Thyroid gland (tissue), 4 donors: Measurements from ENCODE around the gene TM4SF1.

Experiments used
- CTCF ChIP-seq, 6 experiments: fragments of 200-600 bp in 3 of 6; fragments of 450-650 bp in 3 of 6; sonication (generic) in 3 of 6; IDR thresholded peaks; one replicate each; pipeline ENCODE4 v1.5.1; 2016 to 2019; ENCODE audit warnings: antibody characterized with exemption in 6 of 6, mild to moderate bottlenecking in 2 of 6, inconsistent platforms in 1 of 6, moderate library complexity in 1 of 6
- POLR2A ChIP-seq, 2 donors: fragments of 450-650 bp; IDR thresholded peaks; one replicate each; pipeline ENCODE4 v1.6.1; 2017; ENCODE audit warnings: antibody characterized with exemption in 2 of 2, mild to moderate bottlenecking in 2 of 2, moderate library complexity in 1 of 2

GRCh38 chr3:149378478-149379309, 1.2 kb upstream of the TM4SF1 start:
- no peak for TF ChIP-seq CTCF (IDR thresholded peaks at IDR 0.05)
- no peak for TF ChIP-seq POLR2A (IDR thresholded peaks at IDR 0.05)
